PC-9 (cell line): ENCODE data around the gene SCIN. TPM values are rescaled to one million over a fixed set of nuclear protein-coding genes. Genes with fewer than 3 reads are reported as not detected.
"Not testable (repeated sequence)": the region's sequence is repeated elsewhere in the genome, so short reads cannot be mapped to it uniquely, and the experiment has no call there.

ENCODE experiments used
- BruUV-seq: library from RNA; stranded (reverse); fragments of 400-500 nt; replicated peaks from 2 replicates; lab custom pipeline; 2021; lab: Mats Ljungman, UMichigan
- CTCF ChIA-PET: fragments of 300-600 bp; sonication (Branson Sonifier 250); formaldehyde crosslinking; loops from one replicate; lab custom pipeline; 2022; ENCODE audit warnings: antibody characterized with exemption; lab: Charles Lee
- POLR2A ChIA-PET: fragments of 300-600 bp; sonication (Branson Sonifier 250); formaldehyde crosslinking; loops from one replicate; lab custom pipeline; 2022; ENCODE audit warnings: antibody characterized with exemption; ENCODE audit not compliant: unreplicated experiment; lab: Charles Lee
- DNase-seq, 2 experiments: peaks; one replicate each; pipeline versions ENCODE4 v3.0.0 to v3.0.0-alpha.2; 2015 to 2022; ENCODE audit warnings: mixed read lengths in 1 of 2
- H2AFZ ChIP-seq: fragments of 200-600 bp; sonication (generic); 2 replicates; pipeline ENCODE4 v1.8.1; 2017; ENCODE audit warnings: antibody characterized with exemption
- H3F3A ChIP-seq: fragments of 200-600 bp; sonication (generic); 2 replicates; pipeline ENCODE4 v1.8.1; 2017; ENCODE audit warnings: antibody characterized with exemption, mild to moderate bottlenecking, low read depth; ENCODE audit not compliant: insufficient read depth
- H3K27ac ChIP-seq: fragments of 200-600 bp; sonication (generic); 2 replicates; pipeline ENCODE4 v1.6.1; 2016; ENCODE audit warnings: mixed run types
- H3K27me3 ChIP-seq: fragments of 200-600 bp; sonication (generic); 2 replicates; pipeline ENCODE4 v1.6.1; 2016; ENCODE audit warnings: low read depth, mixed run types; ENCODE audit not compliant: insufficient read depth
- H3K36me3 ChIP-seq: fragments of 200-600 bp; sonication (generic); 2 replicates; pipeline ENCODE4 v1.6.1; 2016; ENCODE audit warnings: low read depth, mixed run types
- H3K4me1 ChIP-seq: fragments of 200-600 bp; sonication (generic); replicated peaks from 2 replicates; pipeline ENCODE4 v1.6.1; 2016; ENCODE audit warnings: mixed run types; ENCODE audit not compliant: insufficient read depth
- H3K4me2 ChIP-seq: fragments of 200-600 bp; sonication (generic); 2 replicates; pipeline ENCODE4 v1.6.1; 2017; ENCODE audit warnings: mixed run types
- H3K4me3 ChIP-seq: fragments of 200-600 bp; sonication (generic); 2 replicates; pipeline ENCODE4 v1.6.1; 2016; ENCODE audit warnings: mixed run types
- H3K79me2 ChIP-seq: fragments of 200-600 bp; sonication (generic); 2 replicates; pipeline ENCODE4 v1.6.1; 2017; ENCODE audit warnings: low read depth, mixed run types
- H3K9me2 ChIP-seq: fragments of 200-600 bp; sonication (generic); 2 replicates; pipeline ENCODE4 v1.8.1; 2017; ENCODE audit warnings: mild to moderate bottlenecking; ENCODE audit not compliant: insufficient read depth
- H3K9me3 ChIP-seq: fragments of 200-600 bp; sonication (generic); 2 replicates; pipeline ENCODE4 v1.8.1; 2016; ENCODE audit warnings: low read depth; ENCODE audit not compliant: insufficient read depth
- H4K20me1 ChIP-seq: fragments of 200-600 bp; sonication (generic); 2 replicates; pipeline ENCODE4 v1.8.1; 2017; ENCODE audit not compliant: insufficient read depth
- CTCF ChIP-seq: fragments of 200-600 bp; sonication (generic); conservative IDR thresholded peaks from 2 replicates; pipeline ENCODE4 v1.6.1; 2017; ENCODE audit warnings: mixed run types, antibody characterized with exemption, mild to moderate bottlenecking, moderate library complexity
- EZH2 ChIP-seq: fragments of 200-600 bp; sonication (generic); IDR thresholded peaks from 2 replicates; pipeline ENCODE4 v1.8.0; 2017; ENCODE audit warnings: antibody characterized with exemption, low read depth
- intact Hi-C: fragments of 100-400 bp; cut with micrococcal nuclease; formaldehyde crosslinking; loops from one replicate; pipeline ENCODE4 v1.10.0; 2022; ENCODE audit not compliant: unreplicated experiment
- total RNA-seq: library from RNA; stranded (reverse); gene quantifications from 2 replicates; pipeline ENCODE4 v1.2.3, GENCODE V29; 2021

SCIN gene
- total RNA-seq, 1 experiment from 2014 or later: 0.92 TPM

DNA sequence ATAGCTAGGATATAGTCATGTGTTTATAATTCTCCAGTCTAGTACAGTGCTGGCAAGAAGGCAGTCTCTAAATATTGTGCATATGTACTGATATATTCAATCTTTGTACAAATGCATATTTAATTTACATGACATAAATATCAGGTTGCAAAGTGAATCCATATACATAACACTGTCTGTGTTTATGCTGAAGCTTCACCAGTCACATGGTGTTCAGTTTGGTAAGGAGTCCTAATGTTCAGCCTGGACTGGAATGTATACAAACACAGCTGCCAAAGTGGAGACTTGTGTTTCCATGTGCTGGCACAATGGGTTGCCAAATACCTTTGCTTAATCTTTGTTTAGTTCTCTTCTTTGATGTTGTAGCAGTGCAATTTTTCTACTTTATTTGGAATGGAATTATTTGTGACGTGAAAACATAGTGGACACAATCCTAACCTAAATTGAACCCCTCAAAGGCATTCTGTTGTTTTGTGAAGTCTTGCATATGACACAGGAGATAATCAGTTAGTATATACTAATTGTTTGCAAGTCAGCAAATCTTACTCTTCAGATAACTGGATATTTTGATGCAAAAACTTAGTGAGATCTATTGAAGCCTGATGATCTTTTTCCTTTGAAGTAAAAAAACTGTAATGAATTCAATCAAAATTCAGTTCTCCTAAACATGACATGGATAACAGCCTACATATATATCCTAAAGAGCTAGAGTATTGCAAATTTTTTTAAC is 99.6 kb downstream of the SCIN start:
- POLR2A ChIA-PET: no interaction called here
- no peaks in the 10 kb centered on the region for H3F3A ChIP-seq
- H3K79me2 ChIP-seq: no peaks in the 10 kb centered on the region
- no peaks in the 10 kb centered on the region for H4K20me1 ChIP-seq
- no peaks in the 10 kb centered on the region for H3K27me3 ChIP-seq
- BruUV-seq: no TSS peak
- no peak overlapping the region for H3K27ac ChIP-seq
- H3K4me1 ChIP-seq: no peaks in the 10 kb centered on the region
- DNase-seq: no peak
- TF ChIP-seq CTCF: no peak
- TF ChIP-seq EZH2: no peak
- H3K9me3 ChIP-seq: 0 out of 2 replicates have a peak, but pooled peaks cover 4% of the 10 kb centered on the region
- no peak overlapping the region for H3K4me2 ChIP-seq
- no peaks in the 10 kb centered on the region; the same call in 1 of the 2 replicates for H3K9me2 ChIP-seq
- intact Hi-C loops: no loop called here
- no peaks in the 10 kb centered on the region for H3K36me3 ChIP-seq
- no peak overlapping the region for H3K4me3 ChIP-seq
- H2AFZ ChIP-seq: no peak overlapping the region
- CTCF ChIA-PET: no interaction called here

DNA sequence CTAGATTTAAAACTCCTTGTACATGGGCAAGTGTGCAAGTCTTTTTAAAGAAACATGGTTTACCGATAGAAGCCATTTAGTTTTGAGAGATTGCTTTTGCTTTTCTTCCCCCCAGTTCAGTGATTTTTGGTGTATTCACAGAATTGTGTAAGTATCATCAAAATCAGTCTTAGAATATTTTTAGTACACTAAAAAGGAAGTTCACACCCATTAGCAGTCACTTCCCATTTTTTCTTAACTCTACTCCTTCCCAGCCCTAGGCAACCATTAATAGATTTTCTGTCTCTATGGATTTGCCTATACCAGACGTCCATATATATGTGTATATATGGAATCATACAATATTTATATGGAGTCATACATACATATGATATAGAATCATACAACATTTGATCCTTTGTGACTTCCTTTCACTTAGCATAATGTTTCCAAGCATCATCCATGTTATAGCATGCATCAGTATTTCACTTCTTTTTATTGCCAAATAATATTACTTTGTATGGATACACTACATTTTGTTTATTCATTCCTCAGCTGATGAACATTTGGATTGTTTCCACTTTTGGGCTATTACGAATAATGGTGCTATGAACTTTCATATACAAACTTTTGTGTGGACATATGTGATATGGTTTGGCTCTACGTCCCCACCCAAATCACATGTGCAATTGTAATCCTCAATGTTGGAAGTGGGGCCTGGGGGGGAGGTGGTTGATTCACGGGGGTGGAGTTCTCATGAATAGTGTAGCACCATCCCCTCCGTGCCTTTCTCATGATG is 100.4 kb downstream of the SCIN start:
- BruUV-seq: no TSS peak
- Histone ChIP-seq H3K9me3 (0 out of 2 replicates have a peak, but pooled peaks cover 4% of the 10 kb centered on the region), H3K27ac (no peak overlapping the region), H3K36me3 (no peaks in the 10 kb centered on the region), H4K20me1 (no peaks in the 10 kb centered on the region), H3K79me2 (no peaks in the 10 kb centered on the region), H3K27me3 (no peaks in the 10 kb centered on the region), H3K4me3 (no peak overlapping the region), H3K9me2 (no peaks in the 10 kb centered on the region; the same call in 1 of the 2 replicates), H3F3A (no peaks in the 10 kb centered on the region), H2AFZ (0 out of 2 replicates have a peak overlapping the region, but pooled peaks have one; percentile 31), H3K4me1 (no peaks in the 10 kb centered on the region), H3K4me2 (no peak overlapping the region)
- POLR2A ChIA-PET: no interaction called here
- TF ChIP-seq EZH2 (no peak), CTCF (no peak)
- CTCF ChIA-PET: no interaction called here
- DNase-seq: no peak
- intact Hi-C loops: no loop called here

- H3K4me1 ChIP-seq, H3K4me3 ChIP-seq, H3K9me3 ChIP-seq, intact Hi-C loops, H3K36me3 ChIP-seq, H3K27me3 ChIP-seq, H3K9me2 ChIP-seq, POLR2A ChIA-PET, H2AFZ ChIP-seq, H4K20me1 ChIP-seq, H3F3A ChIP-seq, DNase-seq, H3K79me2 ChIP-seq, BruUV-seq, H3K27ac ChIP-seq, CTCF ChIA-PET, H3K4me2 ChIP-seq: not testable (repeated sequence)
These were observed 102.9 kb downstream of the SCIN start for GRCh38 chr7:12673436-12673835.
